Fibroblast of skin of left biceps (primary cell): ENCODE data around the gene PRLH.
"Not testable (repeated sequence)": the region's sequence is repeated elsewhere in the genome, so short reads cannot be mapped to it uniquely, and the experiment has no call there.

ENCODE experiments used
- DNase-seq, 2 experiments: peaks; one replicate each; pipeline ENCODE4 v3.0.0-alpha.2; 2013; ENCODE audit warnings: low read depth in 2 of 2

Gene PRLH

DNA sequence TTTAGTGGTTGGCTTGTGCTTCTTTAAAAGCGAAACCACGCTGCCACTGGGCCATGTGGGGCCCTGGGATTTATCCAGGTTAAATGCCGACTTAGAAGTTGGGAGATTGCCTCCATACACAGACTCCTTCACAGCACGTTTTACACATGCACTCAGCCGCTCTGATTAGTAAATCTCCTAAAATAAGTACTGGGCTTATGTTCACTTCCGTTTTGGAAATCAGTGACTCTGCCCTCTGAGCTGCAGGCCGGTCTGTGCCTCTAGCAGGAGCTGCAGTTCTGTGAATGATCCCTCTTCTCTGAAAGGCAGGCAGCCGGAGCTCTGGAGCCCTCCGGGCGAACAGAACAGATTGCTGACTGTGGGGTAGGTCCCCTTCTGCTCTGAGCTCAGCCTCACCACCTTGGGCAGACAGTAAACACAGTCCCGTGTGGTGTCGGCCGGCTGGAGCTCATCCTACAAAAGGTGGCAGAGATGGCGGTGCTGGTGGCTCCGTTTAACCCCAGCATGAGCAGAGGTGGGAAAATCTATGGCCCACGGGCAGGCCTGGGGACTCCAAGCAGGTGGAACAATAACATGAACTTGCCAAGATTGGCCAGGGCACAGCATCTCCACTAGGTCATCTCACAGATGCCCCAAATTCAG is 34.0 kb downstream of the PRLH start:
- DNase-seq = no peak

DNA sequence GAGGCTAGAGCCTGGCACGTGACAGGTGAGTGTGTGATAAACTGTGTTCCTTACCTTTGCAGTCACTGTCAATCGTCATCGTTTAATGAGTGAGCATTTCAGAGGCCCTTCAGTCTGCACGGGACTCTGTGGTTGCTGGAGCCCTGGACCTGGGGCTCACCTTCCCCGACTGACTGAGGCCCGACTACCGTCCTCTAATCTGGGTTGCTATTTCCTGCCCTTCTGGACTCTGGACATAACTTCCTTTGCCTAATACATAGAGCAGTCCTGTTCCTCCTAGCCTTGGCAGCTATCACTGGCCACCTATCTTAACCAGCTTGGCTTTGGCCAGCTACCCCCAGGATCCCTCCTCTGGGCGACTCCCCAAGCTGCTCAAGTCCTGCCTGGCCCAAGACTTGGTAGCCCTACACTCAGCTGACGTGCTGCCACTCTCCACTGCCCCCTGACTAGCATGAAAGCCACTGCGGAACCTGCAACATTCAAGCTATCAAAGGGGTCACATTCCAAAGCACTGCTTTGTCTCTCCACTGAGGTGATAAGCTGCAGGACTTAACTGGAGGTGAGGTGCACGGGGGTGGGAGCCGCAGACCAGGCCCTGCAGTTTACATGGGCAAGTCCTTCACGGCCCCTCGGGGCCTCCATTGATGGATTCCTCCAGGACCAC is 35.2 kb downstream of the PRLH start:
- DNase-seq = no peak

DNA sequence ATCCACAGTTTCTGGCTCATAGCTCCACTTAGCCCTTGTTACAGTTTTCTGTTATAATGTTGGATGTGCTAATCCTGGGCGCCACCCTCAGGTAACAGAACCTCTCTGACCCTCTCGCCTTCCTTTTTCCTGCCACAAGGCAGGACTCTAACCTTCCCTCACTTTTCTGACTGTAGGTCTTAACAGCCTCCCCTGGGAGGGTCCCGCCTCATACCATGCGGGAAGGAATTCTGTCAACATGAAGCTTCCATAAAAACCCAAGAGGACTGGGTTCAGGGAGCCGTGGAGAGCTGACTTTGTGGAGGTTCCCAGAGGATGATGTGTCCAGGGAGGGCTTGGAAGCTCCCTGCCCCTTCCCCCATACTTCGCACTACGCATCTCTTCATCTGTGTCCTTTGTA is 36.0 kb downstream of the PRLH start:
- no peak for DNase-seq

DNA sequence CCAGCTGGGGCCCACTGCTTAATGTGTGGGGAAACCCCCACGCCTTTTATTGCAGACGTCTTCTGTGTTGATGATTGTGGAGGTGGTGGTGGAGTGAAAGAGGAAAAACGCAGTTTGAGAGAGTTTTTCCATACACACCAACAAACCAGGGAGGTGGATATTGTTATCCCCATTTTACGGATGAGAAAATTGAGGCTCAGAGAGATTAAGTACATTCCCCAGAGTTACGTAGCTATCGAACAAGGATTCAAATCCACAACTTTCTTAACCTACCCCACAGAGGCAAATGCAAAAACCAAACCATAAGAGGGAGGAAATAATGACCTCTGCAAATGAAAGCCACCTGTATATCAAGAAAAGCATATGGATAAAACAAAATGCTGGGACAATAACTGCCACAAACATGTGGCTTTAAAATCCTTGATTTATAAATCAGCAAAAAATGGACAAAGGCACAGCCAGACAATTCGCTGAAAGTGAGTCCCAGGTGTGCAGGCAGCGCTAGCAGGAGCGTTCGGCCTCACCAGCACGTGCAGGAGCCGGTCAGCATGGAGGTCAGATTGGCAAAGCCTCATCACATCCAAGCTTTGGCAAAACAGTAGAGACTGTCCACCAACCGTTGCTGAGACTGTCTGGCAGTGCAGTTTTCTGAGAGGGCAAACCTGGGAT is 36.8 kb downstream of the PRLH start:
- DNase-seq = no peak

DNA sequence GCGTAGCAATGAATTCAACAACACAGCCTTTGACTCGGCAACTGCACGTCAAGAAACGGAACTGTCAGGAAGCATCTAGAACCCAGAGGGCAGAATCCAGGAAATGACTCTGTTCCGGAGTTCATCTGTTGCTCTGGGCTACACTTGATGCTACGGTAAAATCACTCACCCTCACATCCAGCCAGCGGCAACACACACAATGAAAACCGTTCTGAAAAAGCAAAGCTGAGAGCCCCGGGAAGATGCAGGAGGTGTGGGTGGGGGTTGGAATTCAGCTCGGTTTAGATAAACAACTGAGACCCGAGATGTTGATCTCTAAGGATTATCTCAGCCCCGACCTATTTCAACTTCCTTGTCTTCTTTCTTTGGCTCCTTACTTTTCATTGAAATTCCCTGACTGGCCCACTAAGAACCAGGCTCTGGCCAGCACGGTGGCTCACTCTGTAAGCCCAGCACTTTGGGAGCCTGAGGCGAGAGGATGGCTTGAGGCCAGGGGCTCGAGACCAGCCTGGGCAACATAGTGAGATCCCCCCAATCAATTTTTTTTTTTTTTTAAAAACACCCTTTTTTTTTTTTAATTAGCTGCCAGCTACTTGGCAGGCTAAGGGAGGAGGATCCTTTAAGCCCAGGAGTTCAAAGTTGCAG is 37.5 kb downstream of the PRLH start:
- DNase-seq = no peak

DNA sequence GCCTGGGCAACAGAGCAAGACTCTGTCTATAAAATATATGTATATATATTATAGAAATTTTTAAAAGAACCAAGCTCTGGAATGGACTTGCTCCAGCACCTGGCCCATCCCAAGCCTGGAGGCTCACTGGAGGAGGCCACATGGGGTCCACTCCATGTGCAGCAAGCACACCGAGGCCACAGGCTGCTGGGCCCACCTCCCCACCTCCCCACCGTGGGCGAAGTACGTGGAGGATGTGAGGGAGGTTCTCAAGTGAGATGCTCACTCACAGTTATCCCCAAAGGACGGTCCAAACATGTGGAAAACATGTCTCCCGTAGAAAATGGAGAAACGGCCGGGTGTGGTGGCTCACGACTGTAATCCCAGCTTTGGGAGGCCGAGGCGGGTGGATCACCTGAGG is 38.0 kb downstream of the PRLH start:
- DNase-seq = no peak

DNA sequence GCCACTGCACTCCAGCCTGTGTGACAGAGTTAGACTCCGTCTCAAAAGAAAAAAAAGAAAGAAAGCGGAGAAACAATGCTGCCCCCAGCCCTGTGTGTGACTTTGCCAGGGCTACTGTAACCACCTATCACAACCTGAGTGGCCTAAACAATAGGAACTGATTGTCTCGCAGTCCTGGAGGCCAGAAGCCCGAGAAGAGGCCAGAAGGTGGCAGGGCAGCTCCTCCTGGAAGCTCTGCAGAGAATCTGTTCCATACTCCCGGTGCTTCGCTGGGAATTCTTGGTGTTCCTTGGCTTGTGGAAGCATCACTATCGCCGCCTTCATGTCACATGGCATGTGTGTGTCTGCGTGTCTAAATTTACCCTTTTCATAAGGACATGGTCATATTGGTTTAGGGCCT is 38.6 kb downstream of the PRLH start:
- DNase-seq = no peak

DNA sequence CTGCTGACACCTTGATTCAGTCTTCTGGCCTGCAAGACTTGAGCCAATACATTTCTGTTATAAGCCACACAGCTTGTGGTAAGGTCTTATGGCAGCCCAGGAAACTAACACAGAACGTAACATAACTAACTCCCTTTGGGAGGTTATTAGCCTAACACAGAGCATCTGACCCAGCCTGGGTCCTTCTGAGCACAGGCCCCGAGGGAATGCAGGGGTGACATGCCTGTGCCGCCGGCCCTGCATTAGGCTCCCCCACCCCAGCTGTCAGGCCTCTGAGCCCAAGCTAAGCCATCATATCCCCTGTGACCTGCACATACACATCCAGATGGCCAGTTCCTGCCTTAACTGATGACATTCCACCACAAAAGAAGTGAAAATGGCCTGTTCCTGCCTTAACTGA is 40.1 kb downstream of the PRLH start:
- DNase-seq = not testable (repeated sequence)

DNA sequence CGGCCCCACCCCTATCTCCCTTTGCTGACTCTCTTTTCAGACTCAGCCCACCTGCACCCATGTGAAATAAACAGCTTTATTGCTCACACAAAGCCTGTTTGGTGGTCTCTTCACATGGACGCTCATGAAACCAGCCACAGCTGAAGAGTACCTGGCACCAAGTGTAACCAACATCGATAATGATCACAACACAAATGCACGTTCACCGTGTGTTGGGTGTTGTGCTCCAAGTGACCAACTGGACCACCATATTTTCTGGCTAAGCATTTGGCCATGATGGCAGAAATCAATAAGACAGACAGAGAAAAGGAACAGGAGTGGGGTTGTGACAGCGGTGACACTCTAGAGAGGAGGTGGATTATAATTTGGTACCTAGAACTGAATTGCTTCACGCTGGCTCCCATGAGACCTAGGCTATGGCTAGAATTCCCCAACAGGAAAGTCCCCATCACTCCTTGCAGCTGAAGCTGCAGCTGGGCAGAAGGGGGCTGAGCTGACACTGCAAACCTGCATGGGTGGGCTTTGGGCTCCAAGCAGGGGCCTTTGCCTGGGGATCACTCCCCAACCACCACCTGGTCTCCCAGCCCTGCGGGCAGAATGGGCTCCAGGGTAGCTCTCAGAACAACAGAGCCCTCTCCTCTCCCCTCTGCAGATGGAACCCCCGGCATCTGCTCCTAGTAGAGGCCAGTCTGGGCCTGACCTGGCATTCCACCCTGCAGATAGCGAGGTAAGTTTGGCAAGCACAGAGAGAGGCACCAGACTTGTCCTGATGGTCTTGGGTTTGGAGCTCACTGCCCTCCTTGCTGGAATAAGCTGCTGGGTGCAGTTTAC is 46.4 kb downstream of the PRLH start:
- DNase-seq = no peak

DNA sequence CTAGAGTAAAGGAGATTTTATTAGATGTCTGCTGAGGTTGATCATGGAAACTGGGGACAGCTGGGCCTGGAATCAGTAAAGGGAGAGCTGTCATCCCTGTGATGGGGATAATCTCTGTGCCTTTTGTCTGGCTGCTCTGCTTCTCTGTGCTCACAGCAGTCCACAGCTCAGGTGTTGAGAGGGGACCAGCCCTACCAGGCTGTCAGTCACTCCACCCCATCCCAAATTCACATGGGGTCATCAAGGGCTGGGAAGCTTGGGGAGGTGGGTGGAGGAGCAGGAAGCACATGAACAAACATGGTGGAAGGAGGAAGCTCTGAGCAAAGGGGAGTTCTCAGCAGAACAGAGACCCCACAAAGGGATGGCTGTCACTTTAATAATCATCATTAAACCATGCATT is 47.3 kb downstream of the PRLH start:
- no peak for DNase-seq

DNA sequence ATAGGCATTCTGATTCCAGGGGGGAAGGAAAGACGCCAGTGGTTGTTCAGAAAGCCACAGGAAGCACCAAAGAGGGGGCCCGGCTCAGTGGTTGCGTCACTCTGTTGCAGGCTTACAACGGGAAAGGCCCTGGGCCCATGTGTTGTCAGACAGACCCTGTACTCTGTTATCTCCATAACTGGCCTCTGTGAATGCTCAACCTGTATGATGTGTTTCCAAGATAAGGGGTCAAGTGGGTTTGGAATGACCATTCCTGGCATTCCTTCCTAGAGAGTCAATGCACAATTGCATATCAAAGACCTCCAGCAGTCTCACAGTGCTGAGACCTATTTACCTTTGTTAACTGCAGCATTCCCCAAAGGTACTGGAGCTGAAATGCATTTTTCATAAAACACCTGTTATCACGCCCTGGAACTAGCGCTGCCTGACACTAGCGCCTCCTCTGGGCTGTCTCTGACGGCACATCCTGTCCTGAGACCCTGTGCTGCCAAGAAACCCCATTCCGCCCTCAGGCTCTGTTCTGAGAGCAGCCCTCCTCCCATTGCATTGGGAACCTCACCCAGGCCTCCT is 47.9 kb downstream of the PRLH start:
- DNase-seq = no peak

DNA sequence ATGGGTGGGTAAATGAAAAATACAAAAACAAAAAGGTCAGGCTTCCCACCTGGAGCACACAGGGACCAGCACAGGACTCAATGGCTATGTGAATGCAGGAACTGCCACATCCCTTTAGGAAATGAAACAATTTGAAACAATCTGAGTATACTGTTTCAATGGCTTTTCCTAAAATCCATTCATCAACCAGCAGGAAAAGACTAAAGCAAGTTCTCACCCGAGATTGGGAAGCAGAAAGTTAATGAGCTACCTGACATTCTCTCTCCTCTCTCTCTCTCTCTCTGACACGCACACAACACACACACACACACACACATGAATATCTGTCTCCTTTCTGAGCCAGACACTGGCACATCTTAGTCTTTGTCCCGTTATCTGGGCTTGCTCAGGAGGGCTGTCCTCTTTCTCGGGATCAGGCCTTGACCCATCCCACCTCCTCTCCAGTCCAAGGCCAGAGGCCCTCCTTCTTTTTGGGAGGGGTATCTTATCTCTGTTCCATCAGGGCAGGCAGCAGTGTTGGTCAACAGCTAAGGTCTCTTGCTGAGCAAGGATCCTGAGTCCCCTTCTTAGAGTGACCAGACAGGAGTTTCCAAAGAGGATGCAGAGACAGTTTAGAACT is 49.4 kb downstream of the PRLH start:
- no peak for DNase-seq

DNA sequence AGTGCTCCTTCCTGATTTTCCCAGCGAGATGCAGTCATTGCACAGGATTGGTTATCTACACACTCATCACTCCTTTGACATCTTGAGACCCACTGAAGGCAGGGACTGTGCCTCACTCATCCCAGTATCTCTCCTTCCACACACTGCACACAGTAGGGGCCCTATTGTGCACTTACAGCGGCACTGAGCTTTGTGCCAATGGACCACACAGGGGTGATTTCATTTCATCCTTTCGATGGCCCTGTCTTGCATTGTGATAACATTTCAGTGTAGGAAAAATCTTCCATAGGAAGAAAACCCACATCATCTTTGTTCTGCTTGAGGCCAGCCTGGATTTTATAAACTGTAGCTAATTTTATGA is 50.0 kb downstream of the PRLH start:
- DNase-seq = no peak
